Cortex of kidney (tissue), 1 donor: ENCODE data around the gene GNGT1.

Experiments
- DNase-seq: peaks from one replicate; lab custom pipeline; 2025; lab: John Stamatoyannopoulos, UW

GNGT1 gene

DNA sequence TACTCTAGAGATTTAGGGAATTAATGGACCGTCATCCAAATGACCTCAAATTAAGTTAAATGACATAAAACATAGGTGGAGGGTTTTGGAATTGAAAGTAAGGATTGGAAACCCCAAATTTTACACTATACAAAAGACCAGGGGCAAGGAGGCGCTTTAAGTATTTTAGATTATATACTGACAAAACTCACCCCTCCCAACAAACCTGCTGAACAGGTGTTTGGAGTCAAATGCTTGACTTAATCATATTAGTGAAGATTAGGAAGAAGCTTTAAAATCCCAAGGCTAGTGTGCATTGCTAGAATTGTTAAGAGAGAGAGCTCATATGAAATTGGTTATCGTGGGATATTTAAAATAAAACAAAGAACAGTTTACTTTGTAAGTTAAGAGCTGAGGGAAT is at the start of gene GNGT1:
TSS of gene GNGT1 (plus strand) at position 301 of the 400 bp plus-strand sequence. CDS start 180 bp downstream, outside the sequence.
- DNase-seq = no peak

DNA sequence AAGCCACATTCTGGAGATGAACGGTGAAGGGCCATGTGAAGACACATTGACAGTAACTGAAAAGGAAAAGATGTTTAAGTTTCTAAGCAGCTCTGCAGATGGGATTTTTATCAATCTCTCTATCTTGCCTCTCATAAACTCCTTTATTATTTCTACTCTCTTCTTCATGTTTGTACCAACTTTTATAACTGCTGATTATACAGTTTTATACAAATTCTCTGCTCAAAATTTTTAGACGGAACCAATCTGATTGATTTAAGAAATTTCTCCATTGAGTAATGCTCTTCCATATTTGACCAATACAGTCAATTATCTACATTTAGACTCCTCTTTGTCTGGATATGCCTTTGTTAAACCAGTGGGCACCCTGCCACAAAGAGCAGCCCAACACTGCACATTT is 47.5 kb upstream of the GNGT1 start:
- no peak for DNase-seq

DNA sequence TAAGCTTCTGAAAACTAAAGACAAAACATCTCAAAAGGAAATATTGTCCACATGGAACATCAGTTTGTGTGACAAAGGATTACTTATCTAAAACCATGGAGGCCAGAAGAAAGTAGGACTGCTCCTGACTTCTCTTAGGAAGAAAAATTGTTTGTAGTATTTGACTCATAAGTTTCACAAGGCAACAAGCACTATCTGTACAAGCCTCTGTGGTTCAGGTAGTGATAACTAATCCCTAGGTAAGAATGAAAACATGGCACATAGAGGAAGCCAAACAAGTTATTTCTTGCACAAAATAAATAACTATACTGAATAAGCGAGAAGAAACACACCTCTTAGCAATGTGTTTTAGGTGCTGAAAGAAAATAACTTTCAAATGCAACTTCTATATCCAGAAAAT is 46.1 kb upstream of the GNGT1 start:
- DNase-seq = no peak

DNA sequence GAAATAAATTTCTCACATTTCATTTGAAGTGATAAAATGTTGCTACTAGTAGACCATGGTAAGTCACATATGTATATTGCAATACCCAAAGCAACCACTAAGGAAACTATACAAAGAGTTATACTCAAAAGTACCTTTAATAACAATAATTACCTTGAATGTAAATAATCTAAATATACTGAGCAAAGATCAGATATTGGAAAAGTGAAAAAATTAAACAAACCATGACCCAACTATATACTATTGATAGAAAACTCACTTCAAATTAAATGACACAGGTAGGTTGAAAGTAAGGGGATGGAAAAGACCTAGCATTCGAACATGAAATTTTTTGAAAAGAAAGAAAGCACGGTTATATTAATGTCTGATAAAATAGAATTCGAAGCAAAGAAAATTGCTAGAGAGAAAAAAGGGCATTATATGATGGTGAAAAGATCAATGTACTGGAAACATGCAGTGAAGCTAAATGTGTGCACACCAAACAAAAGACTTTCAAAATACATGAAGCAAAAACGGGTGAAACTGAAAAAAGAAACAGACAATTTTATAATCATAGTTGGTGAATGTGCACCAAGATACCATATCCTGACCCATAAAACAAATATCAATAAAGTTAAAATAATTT is 44.9 kb upstream of the GNGT1 start:
- no peak for DNase-seq

DNA sequence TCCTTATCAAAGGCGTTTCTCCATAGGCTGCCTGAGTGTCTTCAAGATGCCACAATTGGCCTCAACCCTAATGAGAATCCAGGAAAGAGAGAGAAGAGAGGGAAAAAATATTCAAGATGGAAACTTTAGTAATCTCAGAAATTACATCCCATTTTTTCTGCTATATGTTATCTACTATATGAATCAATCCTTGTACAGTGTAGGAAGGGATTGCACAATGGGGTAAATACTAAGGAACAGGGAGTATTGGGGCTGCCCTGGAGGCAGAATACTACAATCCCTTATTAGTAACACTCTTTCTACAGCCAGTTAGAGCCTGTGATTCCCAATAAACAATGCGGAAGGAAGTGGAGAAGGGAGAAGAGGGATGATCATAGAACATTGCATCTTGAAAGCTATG is 43.7 kb upstream of the GNGT1 start:
- no peak for DNase-seq

DNA sequence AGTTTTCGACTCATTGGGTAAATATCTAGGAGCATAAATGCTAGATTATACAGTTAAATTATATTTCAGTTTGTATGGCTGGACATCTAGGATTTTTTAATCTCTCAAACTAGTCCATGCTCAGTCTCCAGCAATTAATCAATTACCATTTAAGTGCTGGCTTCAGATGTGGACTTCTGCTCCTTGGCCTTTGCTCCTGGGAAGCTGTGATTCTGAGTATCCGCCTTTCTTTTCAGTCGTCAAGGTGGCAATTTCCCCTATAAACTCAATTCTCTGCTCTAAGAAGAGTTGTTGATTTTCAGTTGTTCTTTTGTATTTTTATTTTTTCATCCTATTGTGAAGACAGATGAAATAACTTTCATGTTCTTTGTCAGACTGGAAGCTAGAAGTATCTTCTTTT is 39.5 kb upstream of the GNGT1 start:
- no peak for DNase-seq

DNA sequence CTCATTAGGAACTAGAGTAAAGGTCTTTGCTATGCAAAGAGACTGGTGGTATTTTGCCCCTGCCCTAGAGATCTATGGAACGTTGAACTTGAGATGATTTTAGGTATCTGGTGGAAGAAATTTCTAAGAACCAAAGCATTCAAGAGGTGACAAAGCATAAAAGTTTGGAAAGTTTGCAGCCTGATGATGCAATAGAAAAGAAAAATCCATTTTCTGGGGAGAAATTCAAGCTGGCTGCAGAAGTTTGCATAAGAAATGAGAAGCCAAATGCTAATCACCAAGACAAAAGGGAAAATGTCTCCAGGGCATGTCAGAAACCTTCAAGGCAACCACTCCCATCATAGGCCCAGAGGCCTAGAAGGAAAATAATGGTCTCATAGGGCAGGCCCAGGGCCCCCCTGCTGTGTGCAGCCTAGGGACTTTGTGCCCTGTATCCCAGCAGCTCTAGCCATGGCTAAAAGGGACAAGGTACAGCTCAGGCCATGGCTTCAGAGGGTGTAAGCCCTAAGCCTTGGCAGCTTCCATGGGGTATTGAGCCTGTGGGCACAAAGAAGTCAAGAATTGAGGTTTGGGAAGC is 32.3 kb upstream of the GNGT1 start:
- DNase-seq = no peak

DNA sequence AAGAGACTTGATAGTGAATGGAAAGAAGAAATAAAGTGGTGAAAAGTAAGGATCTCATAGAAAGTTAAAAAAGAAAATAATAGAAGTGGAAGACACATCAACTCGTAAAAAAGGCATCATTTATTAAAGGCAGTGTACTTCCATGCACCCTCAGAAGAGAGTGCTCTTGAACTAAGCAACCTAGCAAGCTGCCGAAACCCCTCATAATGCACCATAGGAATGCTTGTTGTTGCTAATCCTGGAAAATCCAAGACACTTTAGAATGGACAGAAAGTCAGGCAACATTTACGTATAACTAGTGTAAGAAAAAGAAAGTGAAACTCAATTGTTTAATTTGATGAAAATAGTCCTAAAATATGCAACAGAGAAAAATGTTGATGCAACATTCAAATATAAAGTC is 28.6 kb upstream of the GNGT1 start:
- no peak for DNase-seq

DNA sequence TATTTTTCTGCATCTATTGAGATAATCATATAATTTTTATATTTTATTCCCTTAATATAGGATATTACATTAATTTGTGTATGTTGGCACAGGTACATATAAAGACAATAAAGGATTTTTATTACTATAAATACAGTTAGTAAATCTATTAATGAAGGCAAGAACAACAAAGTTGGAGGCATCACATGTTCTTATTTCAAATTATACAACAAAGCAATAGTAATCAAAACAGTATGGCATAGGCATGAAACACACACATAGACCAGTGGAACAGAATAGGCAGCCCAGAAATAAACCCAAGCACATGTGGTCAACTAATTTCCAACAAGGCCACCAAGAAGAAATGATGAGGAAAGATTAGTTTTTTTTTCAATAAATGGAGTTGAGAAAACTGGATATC is 27.0 kb upstream of the GNGT1 start:
- DNase-seq = no peak

DNA sequence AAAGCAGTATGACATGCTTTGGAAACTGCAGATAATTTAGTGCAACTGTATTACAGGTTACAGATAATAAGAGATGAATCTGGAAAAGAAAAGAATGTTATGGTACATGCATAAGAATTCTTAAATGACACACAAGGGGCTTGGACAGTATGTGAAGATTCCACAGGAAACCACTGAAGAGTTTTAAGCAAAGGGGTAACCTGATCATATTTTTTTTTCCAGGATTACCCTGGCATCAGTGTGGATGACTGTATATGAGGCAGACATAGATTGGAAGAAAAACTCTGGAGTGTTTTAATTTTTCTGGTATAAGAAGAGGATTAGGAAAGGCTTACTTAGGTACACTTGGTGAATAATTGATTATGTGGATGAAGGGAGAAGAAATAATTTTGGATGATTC is 23.9 kb upstream of the GNGT1 start:
- DNase-seq = no peak

DNA sequence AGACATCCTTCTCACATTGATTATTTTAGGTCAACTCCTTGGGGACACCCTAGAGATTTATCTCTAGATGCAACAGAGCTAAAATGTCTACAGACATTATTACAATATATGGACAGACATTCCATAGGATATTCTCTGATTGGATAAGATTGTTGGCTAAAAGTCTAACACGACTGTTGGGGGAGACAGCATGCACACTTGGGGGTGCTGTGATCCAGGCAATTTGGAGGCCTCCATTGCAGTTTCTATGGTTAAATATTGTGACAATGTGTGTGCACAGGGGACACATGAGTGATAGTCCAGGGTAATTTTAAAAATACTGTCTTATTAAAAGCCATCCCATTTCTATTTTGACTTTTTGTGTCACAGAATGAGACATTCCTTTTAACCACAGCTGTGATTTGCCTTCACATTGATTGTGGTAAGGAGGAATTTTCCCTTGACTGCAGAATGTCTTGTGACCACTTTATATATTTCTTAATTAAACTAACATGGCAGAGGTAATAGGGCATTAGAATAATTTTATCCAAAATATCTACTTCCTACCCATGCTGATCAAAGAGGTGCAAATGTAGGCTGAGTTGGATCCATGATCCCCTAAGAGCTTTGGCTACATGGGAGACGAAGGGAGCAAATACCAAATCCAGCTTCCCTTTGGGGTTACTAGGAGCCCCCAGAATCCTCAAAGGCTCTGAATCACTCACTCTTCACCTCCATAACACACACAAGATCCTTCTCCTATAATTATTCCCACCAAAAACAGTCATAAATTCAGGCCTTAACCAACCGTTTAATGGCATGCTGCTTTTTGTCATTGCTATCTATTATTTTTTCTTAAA is 23.1 kb upstream of the GNGT1 start:
- DNase-seq = no peak

DNA sequence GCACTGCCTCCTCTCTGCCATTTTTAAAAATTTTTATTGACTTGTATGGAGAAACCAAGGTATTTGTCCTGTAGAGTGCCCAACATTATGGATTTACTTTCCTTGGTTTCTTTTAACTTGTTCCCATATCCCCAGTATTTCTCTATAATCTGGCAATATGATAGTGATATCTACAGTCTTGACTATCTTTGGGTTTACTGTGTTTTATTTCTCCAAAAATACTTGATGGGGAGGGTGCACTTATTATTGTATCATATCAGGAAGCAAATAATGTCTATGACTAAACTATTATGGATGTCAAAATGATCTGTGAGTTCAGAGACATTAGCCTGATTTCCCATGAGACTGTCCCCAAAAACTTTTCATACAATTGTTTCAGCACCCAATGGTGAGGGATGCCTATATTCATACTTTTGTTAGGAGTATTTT is 22.4 kb upstream of the GNGT1 start:
- no peak for DNase-seq

DNA sequence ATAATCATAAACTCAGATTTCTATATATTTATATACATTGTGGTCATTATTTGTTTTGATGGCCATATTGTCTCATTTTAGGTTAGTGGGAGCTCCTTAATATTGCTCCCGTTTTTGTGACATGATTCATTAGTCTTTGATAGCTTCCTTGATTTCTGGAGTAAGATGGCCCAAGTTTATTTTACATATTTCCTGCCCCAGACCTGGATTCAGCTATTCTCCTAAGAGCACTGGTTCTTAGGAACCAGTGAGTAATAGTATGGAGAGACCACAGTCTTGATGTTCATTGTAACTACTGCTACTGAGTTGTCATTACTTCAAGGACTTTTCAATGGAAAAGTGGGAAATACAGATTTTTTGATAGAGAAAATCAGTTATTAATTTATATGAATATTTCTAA is 21.8 kb upstream of the GNGT1 start:
- DNase-seq = no peak

DNA sequence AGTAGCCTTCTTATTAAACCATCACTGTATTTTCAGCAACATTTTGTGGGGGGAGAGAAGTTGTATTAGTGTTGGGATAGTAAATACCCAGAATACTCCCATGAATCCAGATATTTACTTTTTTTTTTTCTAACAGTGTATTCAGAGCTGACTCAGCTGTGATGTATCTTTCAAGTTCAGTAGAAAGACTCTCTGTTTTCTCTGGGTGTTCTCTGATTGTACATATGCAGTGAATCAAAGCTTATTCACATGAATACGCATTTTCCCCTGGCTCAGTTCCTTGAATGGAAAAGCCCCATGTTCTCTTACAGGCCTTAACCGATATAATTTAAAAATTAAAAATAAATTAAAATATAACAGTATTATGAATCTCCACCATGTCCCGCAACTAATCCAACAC is 17.1 kb upstream of the GNGT1 start:
- DNase-seq = no peak

DNA sequence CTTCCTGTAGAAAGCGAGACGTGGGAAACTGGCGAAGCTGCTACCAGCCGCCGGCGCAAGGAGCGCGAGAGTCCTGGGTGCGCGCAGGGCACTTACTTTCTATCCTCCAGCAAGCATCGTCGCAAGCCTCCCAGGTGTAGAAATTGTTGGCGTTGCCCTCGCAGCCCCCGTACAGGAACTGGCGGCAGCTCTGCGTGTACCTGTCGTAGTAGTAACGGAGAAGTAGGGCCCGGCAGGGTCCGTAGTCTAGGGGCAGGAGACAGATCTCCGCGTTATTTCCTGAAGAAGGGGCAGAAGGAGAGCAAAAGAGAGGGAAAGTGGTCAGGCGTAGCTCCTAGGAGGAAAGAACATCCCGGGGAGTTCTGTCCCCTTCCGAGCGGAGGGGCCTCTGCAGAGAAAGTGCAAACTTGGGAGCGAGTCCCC is 16.3 kb upstream of the GNGT1 start:
- no peak for DNase-seq

DNA sequence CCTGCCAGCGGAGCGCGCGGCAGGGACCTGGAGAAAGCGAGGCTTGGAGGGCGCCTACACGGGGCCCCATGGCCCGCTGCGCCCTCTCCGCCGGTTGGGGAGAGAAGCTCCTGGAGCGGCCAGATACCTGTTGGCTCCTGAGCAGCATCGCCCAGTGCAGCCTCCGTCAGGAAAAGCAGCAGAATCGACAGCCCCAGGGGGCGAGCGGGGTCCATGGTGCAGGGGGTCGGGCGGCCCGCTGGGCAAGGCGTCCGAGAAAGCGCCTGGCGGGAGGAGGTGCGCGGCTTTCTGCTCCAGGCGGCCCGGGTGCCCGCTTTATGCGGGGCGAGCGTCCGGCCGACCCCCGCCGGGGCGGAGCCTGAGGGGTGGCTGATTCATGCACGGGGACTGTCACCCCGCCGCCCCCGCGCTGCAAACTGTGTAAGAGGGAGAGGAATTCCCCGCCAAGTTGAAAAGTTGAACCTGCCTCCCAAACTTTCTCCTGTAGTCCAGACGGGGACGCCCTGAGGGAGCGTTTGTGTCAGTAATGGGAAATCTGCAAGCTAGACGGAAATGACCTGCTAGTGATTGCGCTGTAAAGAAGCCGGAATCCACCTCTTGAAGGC is 15.8 kb upstream of the GNGT1 start, which contains the start of gene TFPI2:
TSS of gene TFPI2 (minus strand) at position 290 of the 605 bp plus-strand sequence. CDS start at position 215, 75 bp downstream.
- no peak for DNase-seq

DNA sequence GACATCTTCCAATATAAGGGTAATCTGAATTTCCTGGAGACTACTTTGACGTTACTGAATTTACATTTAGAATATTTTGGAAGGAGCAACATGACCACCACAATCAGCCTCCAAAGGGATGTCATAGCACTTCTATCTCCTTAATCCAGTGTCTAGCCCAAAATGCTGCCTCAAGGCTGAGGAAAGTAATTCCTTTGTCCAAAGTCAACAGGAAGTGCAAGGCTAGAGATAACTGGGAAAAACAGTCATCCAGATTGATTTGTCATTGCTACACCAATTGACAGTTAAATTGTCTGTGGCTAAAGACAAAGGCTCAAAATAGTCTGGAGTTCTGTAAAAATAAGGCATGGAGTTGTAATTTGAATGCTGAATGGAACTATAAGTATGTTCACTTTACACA is 11.9 kb upstream of the GNGT1 start:
- DNase-seq = no peak

DNA sequence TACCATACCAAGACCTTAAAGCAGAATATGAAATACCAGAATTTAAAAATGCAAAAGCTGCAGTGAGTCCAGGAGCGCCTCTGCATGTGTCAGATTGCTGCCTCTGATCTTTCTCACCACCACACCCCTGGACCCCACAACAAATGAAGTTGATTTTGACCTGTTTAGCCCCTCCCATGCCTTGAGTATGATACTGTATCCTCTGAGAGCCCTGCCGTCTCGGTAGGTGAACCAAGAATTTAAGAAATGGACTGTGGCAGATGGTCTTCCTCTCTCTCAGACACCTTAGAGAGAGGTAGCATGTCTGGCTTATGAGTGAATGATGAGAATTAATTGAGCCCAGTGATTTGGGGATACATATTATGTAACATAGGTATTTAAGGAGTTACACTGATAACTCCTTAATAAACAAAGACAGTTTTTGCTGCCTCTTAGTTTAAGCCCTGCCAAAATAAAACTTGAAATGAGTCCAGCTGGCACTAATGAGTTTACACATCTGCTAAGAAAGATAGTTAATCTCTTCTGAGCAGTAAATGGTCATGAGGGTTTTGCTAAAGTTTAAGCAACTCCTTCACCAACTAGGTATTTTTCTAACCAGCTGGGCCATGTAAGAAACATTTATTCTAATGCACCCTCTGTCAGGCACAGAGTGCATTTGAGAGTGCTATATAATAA is 11.3 kb upstream of the GNGT1 start:
- no peak for DNase-seq

DNA sequence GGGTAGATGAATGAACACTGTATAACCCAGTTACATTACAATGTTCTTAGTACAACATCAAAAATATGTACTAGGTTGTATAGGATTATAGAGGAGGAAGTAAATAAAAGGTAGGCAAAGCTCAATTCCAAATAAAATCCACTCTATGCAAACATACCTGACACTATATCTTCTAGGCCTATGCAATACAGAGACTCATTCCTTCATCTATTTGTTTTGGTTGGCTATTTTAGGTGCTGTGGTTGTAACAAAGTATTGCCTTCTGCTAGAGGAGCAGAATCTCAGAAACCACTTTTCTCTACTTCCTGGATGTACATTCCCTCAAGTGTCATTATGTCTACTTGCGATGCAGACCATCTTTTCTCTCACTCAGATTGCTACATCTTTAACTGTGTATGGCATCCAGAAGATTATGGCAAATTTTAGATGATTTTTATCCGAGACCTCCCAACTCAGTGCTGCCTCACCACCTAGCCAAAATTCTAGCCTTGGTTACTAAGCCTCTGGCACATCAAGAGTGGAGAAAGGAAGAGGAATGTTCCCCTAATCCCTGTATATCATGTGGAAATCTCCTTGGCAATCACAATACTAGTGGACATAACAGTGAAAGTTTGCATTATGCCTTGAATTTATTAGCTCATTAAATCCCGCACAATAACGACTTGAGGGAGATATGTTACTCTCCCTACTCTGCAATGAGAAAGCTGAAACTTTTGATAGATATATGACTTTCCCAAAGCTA is 10.3 kb upstream of the GNGT1 start:
- DNase-seq = no peak

DNA sequence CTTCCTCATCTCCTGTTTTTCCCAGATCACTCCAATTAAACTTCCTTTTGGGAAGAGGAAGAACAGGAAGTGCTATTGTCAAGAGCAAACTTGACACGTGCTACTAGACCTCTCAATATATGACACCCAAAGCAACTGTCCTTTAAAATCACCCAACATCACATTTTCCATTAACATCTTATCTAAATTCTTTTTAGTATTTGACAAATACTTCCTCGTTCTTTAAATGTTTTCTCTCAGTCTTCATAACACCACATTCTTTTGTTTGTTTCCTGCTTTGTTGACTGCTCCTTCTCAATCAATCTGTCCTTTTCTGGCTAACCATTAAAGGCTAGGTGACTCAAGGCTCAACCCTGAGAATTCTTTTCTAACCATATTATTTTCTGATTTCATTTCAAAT is 8.7 kb upstream of the GNGT1 start:
- no peak for DNase-seq

DNA sequence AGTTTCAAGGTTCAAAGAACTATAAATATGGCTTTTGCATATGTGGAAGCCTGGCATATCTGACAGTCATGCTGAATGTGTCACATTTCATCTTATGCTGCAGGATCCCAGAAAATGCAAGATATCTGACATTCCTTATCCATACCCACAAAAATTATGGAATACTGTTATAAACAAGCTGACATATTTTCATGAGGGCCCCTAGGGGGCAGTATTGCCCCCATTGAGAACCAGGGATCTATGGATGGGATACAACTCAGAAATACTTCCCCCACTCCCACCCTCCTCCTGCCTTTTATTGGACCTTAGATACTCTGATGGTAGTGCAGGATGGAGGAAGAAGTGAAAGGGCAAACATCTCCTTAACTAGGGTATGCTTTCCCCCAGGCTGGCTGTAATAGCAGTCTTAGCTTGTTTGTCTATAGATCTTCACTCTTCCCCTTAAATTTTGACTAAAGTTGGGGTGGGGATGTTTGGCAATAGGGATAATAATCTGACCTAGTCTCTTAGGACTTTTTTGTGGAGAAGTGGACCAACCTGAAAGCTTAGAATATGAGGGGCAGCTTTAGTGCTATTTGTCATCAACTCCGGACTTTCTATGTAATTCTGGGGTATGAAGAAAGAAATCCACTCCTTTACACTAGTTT is 3.5 kb upstream of the GNGT1 start:
- DNase-seq = no peak
